IMR-90 (cell line): ENCODE data around the gene CAND1. TPM values are rescaled to one million over a fixed set of nuclear protein-coding genes. Genes with fewer than 3 reads are reported as not detected.

Experiments used
- ATAC-seq: fragments of 200-7000 bp; cut with Tn5 transposase; 2 replicates; pipeline ENCODE4 v1.9.1; 2020; ENCODE audit warnings: low read depth, mild to moderate bottlenecking, moderate library complexity
- BruUV-seq: library from RNA; stranded (reverse); fragments of 400-500 nt; replicated peaks from 2 replicates; lab custom pipeline; 2021; lab: Mats Ljungman, UMichigan
- CTCF ChIA-PET: fragments of 300-600 bp; formaldehyde crosslinking; extraction: SDS; loops from one replicate; lab custom pipeline; 2021; ENCODE audit warnings: antibody characterized with exemption; lab: Yijun Ruan, JAX
- POLR2A ChIA-PET: fragments of 300-600 bp; sonication (Branson Sonifier 250); formaldehyde crosslinking; loops from one replicate; lab custom pipeline; 2022; ENCODE audit warnings: antibody characterized with exemption; ENCODE audit not compliant: unreplicated experiment; lab: Charles Lee
- DNase-seq: peaks from one replicate; pipeline ENCODE4 v3.0.0; 2013
- H2AFZ ChIP-seq: replicated peaks from 2 replicates; pipeline ENCODE3; 2013; ENCODE audit warnings: low read length, mild to moderate bottlenecking; ENCODE audit not compliant: poor library complexity
- H2AK5ac ChIP-seq: 2 replicates; pipeline ENCODE4 v1.6.1; 2013; ENCODE audit warnings: low read depth, low read length, inconsistent platforms
- H2AK9ac ChIP-seq: replicated peaks from 2 replicates; pipeline ENCODE3; 2013; ENCODE audit warnings: mild to moderate bottlenecking, low read depth, low read length, moderate library complexity; ENCODE audit not compliant: poor library complexity
- H2BK120ac ChIP-seq: 2 replicates; pipeline ENCODE4 v1.6.1; 2013; ENCODE audit warnings: low read depth, low read length, inconsistent platforms
- H2BK15ac ChIP-seq: 3 replicates; pipeline ENCODE4 v1.6.1; 2013; ENCODE audit warnings: low read depth, low read length, inconsistent platforms
- H2BK20ac ChIP-seq: 2 replicates; pipeline ENCODE4 v1.6.1; 2013; ENCODE audit warnings: low read depth, mild to moderate bottlenecking, inconsistent platforms, low read length, moderate library complexity
- H2BK5ac ChIP-seq: 2 replicates; pipeline ENCODE4 v1.6.1; 2013; ENCODE audit warnings: mild to moderate bottlenecking, low read depth, low read length, inconsistent platforms; ENCODE audit not compliant: poor library complexity, severe bottlenecking
- H3K14ac ChIP-seq: replicated peaks from 2 replicates; pipeline ENCODE4 v1.6.1; 2013; ENCODE audit warnings: low read depth, low read length, inconsistent platforms
- H3K18ac ChIP-seq: 2 replicates; pipeline ENCODE4 v1.6.1; 2013; ENCODE audit warnings: low read depth, low read length, control low read depth
- H3K23ac ChIP-seq: 2 replicates; pipeline ENCODE4 v1.6.1; 2013; ENCODE audit warnings: low read depth, low read length, inconsistent platforms
- H3K27ac ChIP-seq: 2 replicates; pipeline ENCODE4 v1.5.1; 2013; ENCODE audit warnings: mild to moderate bottlenecking, control low read depth, low read length; ENCODE audit not compliant: insufficient read depth
- H3K27me3 ChIP-seq: 2 replicates; pipeline ENCODE4 v1.6.1; 2013; ENCODE audit warnings: low read length; ENCODE audit not compliant: control insufficient read depth, insufficient read depth
- H3K36me3 ChIP-seq: 2 replicates; pipeline ENCODE4 v1.6.1; 2013; ENCODE audit warnings: low read length, mixed read lengths; ENCODE audit not compliant: control insufficient read depth, insufficient read depth
- H3K4ac ChIP-seq: 2 replicates; pipeline ENCODE4 v1.6.1; 2013; ENCODE audit warnings: low read depth, low read length, inconsistent platforms
- H3K4me1 ChIP-seq: 2 replicates; pipeline ENCODE4 v1.6.1; 2013; ENCODE audit warnings: low read length, mixed read lengths; ENCODE audit not compliant: control insufficient read depth, insufficient read depth
- H3K4me2 ChIP-seq: 2 replicates; pipeline ENCODE4 v1.6.1; 2013; ENCODE audit warnings: low read depth, mild to moderate bottlenecking, control low read depth, low read length, moderate library complexity
- H3K4me3 ChIP-seq: 2 replicates; pipeline ENCODE4 v1.5.1; 2013; ENCODE audit warnings: low read depth, mild to moderate bottlenecking, control low read depth, low read length, moderate library complexity; ENCODE audit not compliant: insufficient read depth
- H3K56ac ChIP-seq: 2 replicates; pipeline ENCODE4 v1.6.1; 2013; ENCODE audit warnings: low read length, inconsistent platforms; ENCODE audit not compliant: insufficient read depth; ENCODE audit errors: extremely low read depth
- H3K79me1 ChIP-seq, 2 experiments: 2 replicates each; pipeline ENCODE4 v1.6.1; 2013; ENCODE audit warnings: low read length in 2 of 2, inconsistent platforms in 1 of 2, low read depth in 1 of 2
- H3K9ac ChIP-seq: 2 replicates; pipeline ENCODE4 v1.6.1; 2013; ENCODE audit warnings: low read depth, low read length, control low read depth
- H3K9me1 ChIP-seq: 2 replicates; pipeline ENCODE4 v1.6.1; 2013; ENCODE audit warnings: low read length, inconsistent platforms; ENCODE audit not compliant: insufficient read depth
- H3K9me3 ChIP-seq: 2 replicates; pipeline ENCODE4 v1.6.1; 2013; ENCODE audit warnings: low read length; ENCODE audit not compliant: control insufficient read depth, insufficient read depth
- H4K20me1 ChIP-seq: 2 replicates; pipeline ENCODE4 v1.6.1; 2013; ENCODE audit warnings: low read length, inconsistent platforms; ENCODE audit not compliant: insufficient read depth
- H4K5ac ChIP-seq: 2 replicates; pipeline ENCODE4 v1.6.1; 2013; ENCODE audit warnings: mild to moderate bottlenecking, low read depth, low read length, control low read depth
- H4K8ac ChIP-seq, 2 experiments: 2 replicates each; pipeline ENCODE4 v1.6.1; 2013; ENCODE audit warnings: low read depth in 2 of 2, low read length in 2 of 2, control low read depth in 1 of 2, inconsistent platforms in 1 of 2
- H4K91ac ChIP-seq: 2 replicates; pipeline ENCODE4 v1.6.1; 2013; ENCODE audit warnings: low read depth, low read length, inconsistent platforms; ENCODE audit not compliant: insufficient read depth
- BHLHE40 ChIP-seq: fragments of 150-350 bp; IDR thresholded peaks from 2 replicates; pipeline ENCODE4 v1.6.1; 2016; ENCODE audit warnings: mild to moderate bottlenecking, low read depth, low read length
- CEBPB ChIP-seq: IDR thresholded peaks from 2 replicates; pipeline ENCODE4 v1.6.1; 2012; ENCODE audit warnings: low read depth, low read length, improper control_type of control experiment
- CHD1 ChIP-seq: IDR thresholded peaks from 2 replicates; pipeline ENCODE4 v1.6.1; 2012; ENCODE audit warnings: low read depth, low read length, improper control_type of control experiment
- ELK1 ChIP-seq: fragments of 150-350 bp; IDR thresholded peaks from 2 replicates; pipeline ENCODE4 v1.6.1; 2016; ENCODE audit warnings: low read depth, mild to moderate bottlenecking, low read length, moderate library complexity, borderline replicate concordance
- FOS ChIP-seq: fragments of 150-350 bp; IDR thresholded peaks from 2 replicates; pipeline ENCODE4 v1.6.1; 2016; ENCODE audit warnings: low read depth, low read length
- MAFK ChIP-seq: IDR thresholded peaks from 2 replicates; pipeline ENCODE4 v1.6.1; 2012; ENCODE audit warnings: low read depth, low read length, improper control_type of control experiment
- MAZ ChIP-seq: IDR thresholded peaks from 2 replicates; pipeline ENCODE4 v1.6.1; 2012; ENCODE audit warnings: low read depth, mild to moderate bottlenecking, low read length, improper control_type of control experiment, moderate library complexity, borderline replicate concordance
- MXI1 ChIP-seq: IDR thresholded peaks from 2 replicates; pipeline ENCODE4 v1.6.1; 2012; ENCODE audit warnings: low read depth, mild to moderate bottlenecking, low read length, moderate library complexity, borderline replicate concordance
- NFE2L2 ChIP-seq: fragments of 150-350 bp; IDR thresholded peaks from 2 replicates; pipeline ENCODE4 v1.6.1; 2016; ENCODE audit warnings: low read depth, mild to moderate bottlenecking, low read length
- POLR2A ChIP-seq: IDR thresholded peaks from 2 replicates; pipeline ENCODE4 v1.6.1; 2012; ENCODE audit warnings: mild to moderate bottlenecking, low read depth, low read length
- RAD21 ChIP-seq: IDR thresholded peaks from 2 replicates; pipeline ENCODE4 v1.6.1; 2012; ENCODE audit warnings: low read length, improper control_type of control experiment
- RCOR1 ChIP-seq: IDR thresholded peaks from 2 replicates; pipeline ENCODE4 v1.6.1; 2012; ENCODE audit warnings: mild to moderate bottlenecking, low read length, improper control_type of control experiment; ENCODE audit not compliant: insufficient replicate concordance
- RFX5 ChIP-seq: IDR thresholded peaks from 2 replicates; pipeline ENCODE4 v1.8.0; 2012; ENCODE audit warnings: low read depth, mild to moderate bottlenecking, low read length, moderate library complexity
- SMC3 ChIP-seq: fragments of 150-350 bp; IDR thresholded peaks from 2 replicates; pipeline ENCODE4 v1.6.1; 2016; ENCODE audit warnings: low read depth, mild to moderate bottlenecking, antibody characterized with exemption, low read length, moderate library complexity
- WGBS, 2 experiments: methylation state at CpG; one replicate each; pipeline versions ENCODE4 v1.1.5 to v1.1.7; 2013; ENCODE audit warnings: missing lambda C conversion rate in 2 of 2; ENCODE audit not compliant: insufficient read length in 1 of 2; ENCODE audit errors: extremely low coverage in 2 of 2; 5-methylcytosine and 5-hydroxymethylcytosine counted together
- dilution Hi-C: fragments of 300-500 bp; cut with HindIII; formaldehyde crosslinking; loops from one replicate; pipeline ENCODE4 v1.14.3; 2018; ENCODE audit warnings: low sequenced_read_pairs; ENCODE audit not compliant: unreplicated experiment
- in situ Hi-C: fragments of 300-500 bp; cut with MboI; formaldehyde crosslinking; loops from 3 replicates; pipeline ENCODE4 v1.14.3; 2019; ENCODE audit warnings: low sequenced_read_pairs, inconsistent platforms, mixed read lengths
- intact Hi-C: fragments of 100-400 bp; cut with micrococcal nuclease; formaldehyde crosslinking; loops from 2 replicates; pipeline ENCODE4 v1.10.0; 2022
- polyA plus RNA-seq, 3 experiments: library from polyadenylated mRNA; depleted of rRNA; stranded (reverse); fragments of >200 nt; gene quantifications; 2 replicates each; pipeline ENCODE4 v1.2.3, GENCODE V29; 2012; ENCODE audit warnings: low replicate concordance in 1 of 3
- total RNA-seq: library from RNA; depleted of rRNA; stranded (reverse); fragments of >200 nt; gene quantifications from 2 replicates; pipeline ENCODE4 v1.2.3, GENCODE V29; 2012
- TF ChIP-seq, protein P1 (sequence below): fragments of 150-350 bp; IDR thresholded peaks from 2 replicates; pipeline ENCODE4 v1.6.1; 2017; ENCODE audit warnings: mild to moderate bottlenecking, antibody characterized with exemption, low read length, low read depth

Gene CAND1
- total and polyA plus RNA-seq, 2 of the 4 experiments (the other 2 are of a cell fraction), result 42.6 to 91.4 TPM

DNA sequence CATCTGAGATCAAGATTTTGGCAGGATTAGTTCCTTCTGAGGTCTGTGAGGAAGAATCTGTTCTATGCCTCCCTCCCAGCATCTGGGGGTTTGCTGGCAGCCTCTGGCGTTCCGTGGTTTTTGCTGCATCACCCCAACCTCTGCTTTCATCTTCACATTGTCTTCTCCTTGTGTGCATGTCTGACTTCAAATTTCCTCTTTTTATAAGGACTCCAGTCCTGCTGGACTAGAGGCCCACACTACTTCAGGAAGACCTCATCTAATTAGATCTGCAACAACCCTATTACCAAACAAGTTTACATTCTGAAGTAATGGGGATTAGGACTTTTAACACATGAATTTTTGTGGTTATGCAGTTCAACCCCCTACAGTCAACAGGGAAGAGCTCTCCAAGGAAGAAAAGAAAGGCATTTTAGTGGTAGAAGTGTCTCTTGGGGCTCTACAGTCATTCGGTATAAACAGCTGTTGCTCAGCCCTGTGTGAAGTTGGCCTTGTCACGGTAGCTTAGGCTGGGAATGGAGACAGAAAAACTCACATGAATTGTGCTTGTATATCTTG lies 89.7 kb downstream of the CAND1 start (continued):
- no peak for TF ChIP-seq CEBPB

GRCh38 chr12:67362526-67362925 lies 93.4 kb downstream of the CAND1 start:
- intact Hi-C loops, result no loop called here
- in situ Hi-C loops, result no loop called here
- CTCF ChIA-PET, result interaction anchor here (1.3 kb wide), 1 partner anchor 41 kb away, joined by 3 read pairs; no protein-coding TSS in a partner anchor

More at GRCh38 chr12:67362526-67362925, 93.4 kb downstream of the CAND1 start:
- Histone ChIP-seq H3K79me1 (no peaks in the 10 kb centered on the region), H3K27ac (no peak overlapping the region), H3K27me3 (no peaks in the 10 kb centered on the region), H2AK5ac (no peak overlapping the region), H3K56ac (no peak overlapping the region), H4K20me1 (no peaks in the 10 kb centered on the region), H2BK20ac (no peak overlapping the region), H4K91ac (no peak overlapping the region), H3K4ac (no peak overlapping the region), H3K14ac (no peak overlapping the region), H3K9ac (no peak overlapping the region), H2BK15ac (no peak overlapping the region), H3K4me2 (no peak overlapping the region), H3K23ac (no peak overlapping the region), H2BK5ac (no peak overlapping the region), H2BK120ac (no peak overlapping the region), H3K9me3 (peaks cover 2% of the 10 kb centered on the region; the same call in 1 of the 2 replicates), H3K18ac (no peak overlapping the region), H3K9me1 (no peaks in the 10 kb centered on the region), H4K8ac (no peak overlapping the region), H3K36me3 (no peaks in the 10 kb centered on the region), H3K4me1 (peaks cover 4% of the 10 kb centered on the region), H2AFZ (no peak overlapping the region), H3K4me3 (no peak overlapping the region), H2AK9ac (no peak overlapping the region), H4K5ac (no peak overlapping the region)
- WGBS, 2 experiments, result 100% methylated on average over 5 of the region's 6 CpGs; no CpG with 5 or more reads in 1 of the 2 experiments
- dilution Hi-C loops, result no loop called here
- POLR2A ChIA-PET, result no interaction called here
- no peak for TF ChIP-seq MAFK
- TF ChIP-seq NFE2L2, result no peak
- no peak for TF ChIP-seq MXI1
- no peak for TF ChIP-seq ELK1
- TF ChIP-seq MAZ, result no peak
- no peak for TF ChIP-seq CEBPB
- no peak for TF ChIP-seq CHD1
- TF ChIP-seq, protein P1, sequence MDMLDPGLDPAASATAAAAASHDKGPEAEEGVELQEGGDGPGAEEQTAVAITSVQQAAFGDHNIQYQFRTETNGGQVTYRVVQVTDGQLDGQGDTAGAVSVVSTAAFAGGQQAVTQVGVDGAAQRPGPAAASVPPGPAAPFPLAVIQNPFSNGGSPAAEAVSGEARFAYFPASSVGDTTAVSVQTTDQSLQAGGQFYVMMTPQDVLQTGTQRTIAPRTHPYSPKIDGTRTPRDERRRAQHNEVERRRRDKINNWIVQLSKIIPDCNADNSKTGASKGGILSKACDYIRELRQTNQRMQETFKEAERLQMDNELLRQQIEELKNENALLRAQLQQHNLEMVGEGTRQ, result no peak
- no peak for TF ChIP-seq FOS
- no peak for TF ChIP-seq POLR2A
- TF ChIP-seq RFX5, result no peak
- TF ChIP-seq RAD21, result no peak
- no peak for TF ChIP-seq RCOR1
- TF ChIP-seq SMC3, result no peak
- TF ChIP-seq BHLHE40, result no peak
- no TSS peak for BruUV-seq
- DNase-seq, result no peak
- no peak for ATAC-seq
